ENCODE data around the gene GRM7. TPM values are rescaled to one million over a fixed set of nuclear protein-coding genes. Genes with fewer than 3 reads are reported as not detected.

GRM7 gene
- polyA plus RNA-seq, 12 donors, result 0.04 to 0.45 (median 0.19) TPM; not detected in 8

DNA sequence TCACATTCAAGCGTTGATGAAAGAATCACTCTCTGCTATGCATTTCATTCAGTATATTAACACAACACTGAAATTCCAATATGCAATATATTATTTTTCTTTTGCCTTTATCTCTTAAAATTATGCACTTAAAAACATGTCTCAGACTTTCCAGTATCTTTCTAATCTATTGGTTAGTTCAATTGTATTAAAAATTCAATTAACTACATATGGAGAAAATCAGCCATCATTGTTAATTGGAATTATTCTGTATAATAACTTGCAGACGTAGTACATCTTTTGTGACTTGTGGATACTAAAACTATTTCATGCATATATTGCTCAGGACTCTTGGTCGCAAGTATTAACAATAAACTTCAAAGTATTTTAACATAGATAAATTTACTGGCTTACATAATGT, 715.6 kb downstream of the GRM7 start:
- DNase-seq, result no peak

DNA sequence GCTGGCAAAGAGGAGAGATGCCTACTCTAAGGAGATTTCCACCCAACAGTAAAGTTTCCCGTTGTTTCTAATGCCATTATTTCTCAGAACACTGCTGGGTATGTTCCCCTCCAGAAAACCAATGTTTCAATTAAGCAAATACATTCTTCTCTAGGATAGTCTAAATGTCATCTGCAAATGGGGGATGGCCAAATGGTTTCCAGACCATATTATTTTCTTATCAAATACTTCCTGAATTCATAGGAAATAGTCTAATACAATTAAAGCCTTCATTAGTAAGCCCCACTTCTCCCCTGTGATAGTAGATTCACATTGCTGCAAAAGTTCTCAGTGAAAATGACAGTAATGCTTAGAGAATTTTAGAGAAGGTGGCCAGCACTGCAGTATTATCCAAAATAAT, 716.6 kb downstream of the GRM7 start:
- DNase-seq, result no peak

DNA sequence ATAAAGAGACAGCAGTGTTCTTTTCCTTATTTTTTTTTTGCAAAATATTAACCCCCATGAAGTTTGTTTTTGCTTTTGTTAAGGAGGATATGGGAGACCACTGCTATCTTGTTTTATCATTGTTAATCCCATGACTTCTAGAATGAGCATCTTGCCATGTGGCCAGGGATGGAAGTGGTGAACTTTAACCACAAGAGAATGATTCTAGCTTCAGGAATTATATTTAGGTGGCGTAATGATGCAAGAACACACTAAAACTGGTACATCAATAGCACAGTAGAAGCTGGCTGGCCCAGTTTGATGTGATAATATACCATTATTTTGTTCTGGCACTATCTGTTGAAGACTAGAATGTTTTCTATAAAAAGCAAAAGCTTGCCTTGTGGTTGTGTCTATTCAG, 720.9 kb downstream of the GRM7 start:
- DNase-seq, result no peak

DNA sequence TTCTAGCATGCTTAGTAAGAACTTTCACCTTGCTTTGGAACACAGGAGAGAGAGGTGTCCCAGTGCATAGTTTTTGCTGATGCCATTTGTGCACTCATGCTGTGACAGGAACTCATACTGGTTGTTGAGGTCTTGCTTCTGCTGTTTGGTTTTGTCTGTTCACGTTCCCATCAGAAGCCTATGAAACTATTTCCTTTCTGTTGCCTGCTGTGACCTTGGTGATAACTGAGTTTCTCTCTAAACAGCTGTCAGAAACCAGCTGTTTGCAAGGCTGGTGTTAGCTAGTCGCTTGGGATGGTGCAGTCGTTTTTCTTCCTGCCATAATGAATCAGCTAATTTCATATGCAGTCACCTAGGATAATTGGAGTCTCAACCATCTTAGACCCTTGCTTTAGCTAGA, 724.1 kb downstream of the GRM7 start:
- no peak for DNase-seq

DNA sequence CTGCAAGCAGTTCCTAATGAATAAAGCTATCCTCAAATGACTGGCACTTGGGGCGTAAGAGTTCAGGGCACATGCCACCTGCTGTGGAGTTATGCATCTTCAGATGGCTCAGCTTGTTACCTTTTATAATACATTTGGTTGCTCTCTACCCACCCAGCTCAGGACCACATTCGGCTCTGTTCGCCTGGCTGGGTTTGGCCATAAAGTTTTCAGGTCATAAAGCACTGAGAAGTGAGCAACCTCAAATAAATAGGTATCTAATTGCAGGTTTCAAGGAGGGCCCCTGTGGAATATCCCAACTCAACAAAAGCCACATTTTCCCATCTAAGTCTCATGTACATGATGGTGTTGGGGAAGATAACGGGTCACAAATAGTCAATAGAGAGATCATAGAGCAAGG, 727.3 kb downstream of the GRM7 start:
- no peak for DNase-seq

DNA sequence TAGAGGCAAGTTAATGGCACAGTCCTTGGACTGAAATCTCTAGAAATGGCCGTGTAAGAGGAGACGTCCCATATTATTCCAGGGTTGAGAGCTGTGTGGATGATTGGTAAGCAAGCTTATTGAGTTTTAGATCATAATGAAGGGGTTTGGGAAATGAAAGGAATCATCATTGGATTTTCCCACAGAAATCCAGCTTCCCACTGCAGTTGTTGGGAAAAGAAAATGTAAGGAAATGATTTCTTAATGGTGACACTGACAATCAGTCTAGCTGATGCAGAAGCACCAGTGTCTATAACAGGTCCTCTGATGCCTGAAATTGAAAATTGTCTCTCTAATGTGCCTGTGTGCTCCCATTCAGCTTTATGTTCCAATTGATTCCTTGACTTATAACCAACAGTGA, 728.6 kb downstream of the GRM7 start:
- DNase-seq, result no peak

DNA sequence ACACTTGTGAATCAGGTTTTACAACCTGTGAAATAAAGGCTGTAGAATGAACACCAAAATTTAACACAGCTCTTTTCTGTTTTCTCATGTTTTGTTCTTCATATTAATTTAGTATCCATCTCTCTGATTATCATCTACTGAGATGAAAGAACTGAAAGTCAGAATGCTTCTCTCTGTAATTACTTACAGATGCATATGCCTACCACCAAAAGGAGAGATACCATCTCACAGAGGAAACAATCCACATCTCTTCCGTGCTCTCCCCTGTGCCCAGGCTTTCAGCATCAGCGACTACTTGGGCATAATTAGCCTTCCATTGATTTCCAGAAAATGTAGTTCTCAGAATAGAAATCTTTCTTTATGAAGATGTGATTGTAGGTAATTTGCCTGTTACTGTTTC, 741.4 kb downstream of the GRM7 start:
- no peak for DNase-seq

DNA sequence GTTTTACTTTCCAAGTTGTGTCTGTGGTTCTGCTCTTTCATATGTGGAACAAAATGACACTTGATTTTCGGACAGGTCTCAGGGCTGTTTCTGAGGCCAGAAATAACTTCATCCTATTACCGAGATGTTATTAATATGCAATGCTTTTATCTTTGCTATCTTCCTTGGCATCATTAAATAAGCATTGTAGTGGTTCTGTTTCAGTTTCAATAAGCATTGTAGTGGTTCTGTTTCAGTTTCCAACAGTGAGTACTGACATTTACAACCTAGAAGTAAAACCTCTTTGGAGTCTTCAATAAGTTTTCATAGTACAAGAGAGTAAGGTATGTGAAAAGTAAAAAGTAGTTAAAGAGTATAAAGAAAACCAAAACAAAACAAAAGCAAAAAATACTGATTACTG, 746.2 kb downstream of the GRM7 start:
- no peak for DNase-seq

DNA sequence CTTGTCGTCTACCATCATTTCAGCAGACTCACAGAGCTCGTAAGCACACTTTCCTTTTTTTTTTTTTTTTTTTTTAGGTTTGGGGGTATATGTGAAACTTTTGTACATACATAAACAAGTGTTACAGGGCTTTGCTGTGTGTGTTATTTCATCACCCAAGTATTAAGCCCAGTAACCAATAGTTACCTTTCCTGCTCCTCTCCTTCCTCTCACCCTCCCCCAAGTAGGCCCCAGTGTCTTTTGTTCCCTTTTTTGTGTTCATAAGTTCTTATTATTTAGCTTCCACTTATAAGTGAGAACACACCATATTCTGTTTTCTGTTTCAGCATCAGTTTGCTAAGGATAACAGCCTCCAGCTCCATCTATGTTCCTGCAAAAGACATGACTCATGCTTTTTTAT, 746.8 kb downstream of the GRM7 start:
- no peak for DNase-seq

DNA sequence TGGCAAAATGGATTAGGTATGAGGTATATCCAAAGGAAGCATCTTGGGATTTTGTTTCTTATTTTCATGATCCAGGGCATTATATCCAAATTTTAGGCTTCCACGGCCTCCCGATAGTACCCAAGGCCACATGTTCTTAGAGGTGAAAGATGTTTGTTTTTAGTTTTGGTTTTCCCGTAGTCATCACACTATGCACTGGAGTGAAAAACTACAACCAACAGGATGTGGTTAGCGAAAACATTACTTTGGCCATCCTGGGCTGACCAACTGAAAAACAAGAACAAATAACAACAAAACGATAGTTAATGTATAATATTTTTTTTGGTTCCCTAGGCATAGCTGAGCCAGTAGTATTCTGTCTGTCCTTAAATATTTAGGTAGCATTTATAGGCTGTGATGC, 749.7 kb downstream of the GRM7 start:
- no peak for DNase-seq

DNA sequence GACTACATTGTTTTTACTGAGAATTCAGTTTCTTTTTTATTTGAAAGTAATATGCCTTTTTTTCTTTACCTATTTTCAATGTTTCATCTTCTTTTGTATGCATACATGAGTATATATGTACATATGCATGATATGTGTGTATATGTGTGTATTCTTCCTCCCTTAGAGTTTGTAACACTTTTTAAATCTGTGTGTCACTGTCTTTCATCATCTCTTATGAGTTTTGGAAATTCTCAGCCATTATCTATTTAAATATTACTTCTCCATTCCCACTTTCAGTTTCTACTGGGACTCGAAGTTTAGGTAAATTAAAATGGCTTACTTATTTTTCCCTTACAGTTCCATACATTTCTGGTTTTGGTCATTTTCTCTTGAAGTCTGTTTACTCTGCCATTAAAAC, 754.1 kb downstream of the GRM7 start:
- DNase-seq, result no peak

DNA sequence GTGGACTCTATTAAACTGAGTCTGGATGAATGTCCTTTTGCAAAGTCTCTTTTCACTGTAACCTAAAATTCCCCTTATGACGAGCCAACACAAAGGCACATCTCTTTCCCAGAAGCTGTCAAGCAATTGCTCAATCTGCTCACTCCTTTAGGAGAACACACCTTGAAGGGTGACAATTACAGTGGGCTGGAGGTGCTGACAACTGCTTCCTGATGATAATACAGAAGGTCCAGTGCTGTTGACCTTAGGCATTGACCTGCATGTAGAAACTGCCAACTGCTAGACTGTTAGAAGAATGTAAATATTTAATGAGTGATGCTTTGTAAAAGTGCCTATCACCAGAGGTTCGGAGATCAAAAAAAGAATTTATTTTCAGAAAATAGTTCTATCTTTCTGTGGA, 757.7 kb downstream of the GRM7 start:
- no peak for DNase-seq

DNA sequence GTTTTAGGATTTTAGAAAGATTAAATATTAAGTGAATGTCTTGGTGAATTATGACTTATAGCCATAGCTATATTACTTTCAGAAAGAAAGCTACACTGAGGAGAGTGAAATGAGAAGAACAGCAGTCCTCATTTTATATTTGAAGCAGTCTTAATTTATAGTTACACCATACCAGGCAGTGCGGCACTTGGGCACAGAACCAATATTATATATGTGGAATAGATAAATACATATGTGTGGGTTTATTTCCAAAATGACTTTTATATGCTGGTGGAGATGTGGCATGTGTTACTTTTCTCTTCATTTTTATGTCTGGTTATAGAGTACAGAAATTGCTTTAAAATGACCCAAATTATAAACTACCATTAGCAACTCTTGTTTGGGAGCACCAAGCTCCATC, 759.5 kb downstream of the GRM7 start:
- no peak for DNase-seq

DNA sequence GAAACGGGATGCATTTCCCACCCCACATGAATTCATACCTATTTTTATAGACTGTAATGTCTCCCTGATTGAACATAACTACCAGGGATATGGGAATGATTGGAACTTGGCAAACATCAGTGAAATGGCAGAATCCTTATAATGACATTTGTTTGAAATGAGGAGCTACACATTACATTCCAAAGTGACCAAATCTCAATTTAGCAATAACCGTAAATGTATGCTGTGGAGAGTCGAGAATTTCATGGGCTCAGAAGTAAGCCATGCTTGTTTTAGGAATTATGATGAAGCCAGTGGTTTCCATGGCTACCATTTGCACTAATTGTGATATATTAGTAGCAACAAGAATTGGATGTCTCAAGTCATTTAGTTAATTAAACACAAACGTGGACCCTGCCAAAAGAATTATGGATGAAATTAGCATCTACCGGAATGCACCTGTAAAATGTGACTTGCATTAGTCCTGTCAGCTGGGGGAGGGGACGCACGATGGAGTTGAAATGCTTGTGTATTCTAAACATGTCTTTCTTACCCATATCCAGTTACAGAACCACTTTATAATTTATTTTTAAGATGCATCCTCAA, 760.2 kb downstream of the GRM7 start:
- no peak for DNase-seq

DNA sequence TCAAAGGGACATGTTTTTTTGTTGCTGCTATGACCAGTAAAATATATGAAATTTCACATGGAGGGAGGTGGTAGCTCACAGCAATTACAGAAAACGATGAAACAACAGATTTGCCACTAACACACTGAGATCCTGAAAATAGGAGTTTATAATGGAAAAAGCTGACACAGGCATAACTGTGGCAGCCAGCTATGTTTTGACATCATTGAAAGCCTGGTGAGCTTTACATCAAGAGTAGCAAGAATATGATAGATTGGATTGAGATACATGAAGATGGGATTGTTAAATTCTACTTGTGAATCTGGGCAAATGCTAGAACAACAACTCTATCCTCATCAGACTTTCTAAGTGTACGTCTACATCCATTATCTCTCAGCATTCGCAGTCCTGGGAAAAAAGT, 760.7 kb downstream of the GRM7 start:
- no peak for DNase-seq

DNA sequence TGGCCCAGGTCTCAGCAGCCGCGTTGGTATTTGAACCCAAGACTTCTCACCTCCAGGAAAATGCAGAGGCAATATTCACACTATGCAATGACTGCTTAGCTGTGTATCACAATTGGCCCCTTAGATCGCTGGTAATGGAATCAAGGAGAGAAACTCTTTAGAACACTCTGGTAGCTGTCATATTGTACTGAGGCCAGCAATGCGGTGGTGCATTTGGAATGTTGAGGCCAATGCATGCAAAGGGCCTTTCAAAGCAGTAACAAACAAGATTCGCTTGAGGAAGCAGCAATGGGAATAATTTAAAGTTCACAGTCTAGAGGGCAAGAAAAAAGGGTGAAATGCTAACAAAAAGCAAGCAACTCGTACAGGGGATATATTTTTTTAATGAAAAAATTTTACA, 764.1 kb downstream of the GRM7 start:
- no peak for DNase-seq

DNA sequence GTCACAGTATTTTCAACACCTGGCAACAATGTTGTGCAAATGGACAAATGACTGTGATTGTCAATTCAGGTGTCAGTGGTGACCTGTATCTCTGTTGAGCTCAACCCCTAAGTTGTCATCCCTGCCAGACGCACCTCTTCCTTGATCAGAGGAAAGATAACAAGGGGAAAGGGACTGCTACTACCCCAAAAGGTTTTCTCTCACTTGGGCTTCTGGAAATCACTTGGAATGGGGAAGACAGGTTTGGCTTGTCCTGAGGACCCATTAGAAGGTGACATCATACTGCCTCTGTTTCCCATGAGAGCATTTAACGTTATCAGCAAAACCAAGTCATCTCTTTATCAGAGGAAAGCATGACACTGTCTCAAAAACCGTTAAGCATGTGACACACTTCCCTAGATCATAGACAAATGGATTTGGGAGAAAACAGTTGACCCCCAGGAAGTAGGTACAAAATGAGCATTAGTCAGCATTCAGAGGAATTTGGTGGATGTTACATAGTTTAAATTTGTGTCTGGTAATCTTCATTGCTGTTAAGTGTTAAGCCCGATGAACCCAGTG, 769.5 kb downstream of the GRM7 start:
- no peak for DNase-seq

DNA sequence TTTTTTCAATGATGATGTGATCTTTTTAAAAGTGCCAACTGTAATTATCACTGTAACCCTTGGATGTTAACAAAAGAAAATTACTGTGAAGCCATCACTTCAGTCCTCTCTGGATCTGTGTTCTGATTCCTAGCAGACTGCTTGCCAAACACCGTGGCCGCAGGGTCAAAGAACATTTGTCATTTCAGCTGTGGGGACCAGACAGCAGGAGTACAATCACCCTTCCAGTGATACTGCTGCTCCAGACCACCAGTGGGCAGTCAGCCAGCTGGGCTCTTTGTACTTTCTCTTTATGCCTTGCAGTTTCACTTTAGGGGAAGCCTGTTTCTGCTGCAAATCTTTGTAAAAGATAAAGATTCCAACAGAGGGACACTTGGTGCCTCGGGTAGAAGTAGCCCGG, 770.0 kb downstream of the GRM7 start:
- DNase-seq, result peak; percentile 9

DNA sequence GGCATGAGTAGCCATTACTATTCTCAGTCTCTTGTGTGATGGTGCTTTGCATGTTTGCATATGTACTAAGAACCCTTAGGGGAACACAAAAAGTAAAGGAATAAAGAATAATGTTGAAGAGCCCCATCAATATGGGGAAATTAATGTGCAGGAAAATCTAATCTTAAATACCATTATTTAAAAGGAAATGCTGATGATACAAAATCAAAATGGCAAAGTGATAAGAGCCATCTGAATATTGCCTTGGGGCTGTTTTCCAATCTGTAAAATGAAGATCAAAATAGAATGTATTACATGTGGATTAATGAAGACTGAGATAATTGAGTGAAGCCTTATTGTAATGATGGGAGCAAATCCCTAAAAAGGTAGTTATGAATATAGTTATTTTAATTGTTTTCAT, 771.4 kb downstream of the GRM7 start:
- DNase-seq, result no peak

DNA sequence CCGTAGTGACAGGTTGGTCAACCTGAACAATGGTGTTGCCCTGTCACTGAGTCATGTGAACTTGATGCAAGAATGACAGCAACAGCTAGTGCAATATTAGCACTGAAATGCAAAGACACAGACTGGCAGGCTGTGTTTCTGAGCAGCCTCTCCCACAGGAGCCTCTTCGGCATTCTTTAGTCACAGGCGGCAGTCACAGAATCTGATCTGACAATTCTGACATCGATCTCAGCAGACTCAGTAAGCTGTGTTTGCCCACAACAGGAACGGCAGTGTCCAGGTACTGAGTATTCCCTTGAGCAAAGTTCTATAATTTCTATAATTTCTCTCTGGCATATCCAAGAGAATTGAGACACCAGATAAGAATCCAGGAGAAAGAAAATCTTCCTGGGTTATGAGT, 776.8 kb downstream of the GRM7 start:
- DNase-seq, result no peak

DNA sequence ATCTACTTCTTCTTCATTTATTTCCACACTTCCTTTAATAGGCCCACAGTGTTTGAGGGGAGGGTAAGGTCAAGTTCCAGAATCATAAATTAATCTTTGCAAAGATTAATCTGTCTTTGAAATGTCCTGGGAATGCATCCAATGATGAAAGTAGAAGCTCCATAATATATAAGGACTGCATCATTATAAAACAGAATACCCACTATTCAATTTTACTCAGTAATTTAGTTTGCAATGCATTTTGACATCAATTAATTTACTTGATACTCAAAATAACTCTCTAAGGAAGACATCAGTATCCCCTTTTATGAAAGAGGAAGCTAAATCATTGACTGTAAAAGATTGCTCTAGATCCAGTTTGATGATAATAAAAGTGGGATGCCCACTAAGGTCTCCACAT, 777.2 kb downstream of the GRM7 start:
- no peak for DNase-seq

DNA sequence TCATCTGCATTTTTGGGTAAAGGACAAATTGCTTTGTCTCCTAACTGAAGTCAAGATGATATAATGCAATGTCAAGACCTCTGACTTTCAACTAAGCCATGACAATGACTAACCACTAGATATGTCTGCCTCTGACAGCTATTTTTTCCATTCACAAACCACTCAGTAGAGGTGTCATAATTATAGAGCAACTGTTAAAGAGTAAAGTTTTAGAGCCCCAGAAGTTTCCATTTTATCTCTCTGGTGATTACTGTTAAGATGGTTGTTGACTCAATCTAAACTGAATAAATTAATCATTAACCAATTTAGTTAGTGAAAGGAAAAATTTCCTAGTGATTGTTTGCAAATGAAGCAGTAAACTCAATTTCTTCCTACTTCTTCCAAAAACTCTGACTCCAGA, 779.9 kb downstream of the GRM7 start:
- DNase-seq, result no peak

DNA sequence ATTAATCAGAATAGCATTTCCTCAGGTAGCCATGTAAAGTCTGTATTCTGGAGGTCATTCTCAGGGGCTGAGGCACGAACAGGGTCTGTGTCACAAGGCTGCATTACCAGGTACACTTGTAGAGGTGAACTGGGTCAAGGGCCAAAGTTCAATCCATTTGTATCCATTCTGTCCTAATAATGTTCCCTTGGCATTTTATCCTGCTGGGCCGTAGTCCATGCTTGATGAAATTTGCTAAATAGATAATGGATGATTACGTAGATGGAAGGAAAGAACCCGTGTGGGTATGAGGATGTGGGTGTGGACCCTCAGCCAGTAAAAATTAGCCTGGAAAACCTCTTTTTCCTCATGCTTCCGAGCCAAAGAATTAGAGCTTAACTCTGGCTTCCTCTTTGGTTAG, 785.9 kb downstream of the GRM7 start:
- DNase-seq, result no peak

DNA sequence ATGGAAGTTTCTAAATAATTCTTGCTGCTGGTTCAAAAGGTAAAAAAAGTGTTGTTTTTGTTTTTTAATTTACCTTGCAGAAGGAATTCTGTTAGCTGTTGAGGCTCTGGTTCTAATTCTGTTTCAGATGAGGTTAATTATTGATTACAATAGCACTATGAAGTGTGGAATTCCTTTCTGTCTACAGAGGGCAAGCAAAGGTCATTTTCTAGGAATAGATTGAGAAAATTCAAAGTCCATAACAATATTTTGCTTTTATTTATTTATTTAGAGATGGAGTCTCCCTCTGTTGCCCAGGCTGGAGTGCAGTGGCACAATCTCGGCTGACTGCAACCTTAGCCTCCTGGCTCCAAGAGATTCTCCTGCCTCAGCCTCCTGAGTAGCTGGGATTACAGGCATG, 789.6 kb downstream of the GRM7 start:
- DNase-seq, result no peak

DNA sequence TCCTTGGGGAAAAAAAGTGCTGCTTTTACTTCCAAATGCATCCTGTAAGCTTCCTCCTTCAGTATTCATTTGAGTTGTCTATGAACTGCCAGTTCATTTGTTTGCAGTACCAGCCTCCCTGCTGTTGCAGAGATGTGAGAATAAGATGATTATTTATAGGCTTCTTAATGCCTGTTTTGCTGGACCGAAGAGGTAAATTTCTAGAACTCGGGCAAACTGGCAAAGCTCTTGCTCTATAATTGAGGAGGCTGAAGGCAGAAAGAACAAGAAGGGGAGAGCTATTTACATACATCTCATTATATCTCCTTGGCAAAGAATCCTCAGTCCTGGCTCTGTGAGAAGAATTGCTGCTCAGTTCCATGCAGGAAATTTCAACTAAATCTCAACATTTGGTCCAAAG, 790.4 kb downstream of the GRM7 start:
- DNase-seq, result no peak

Data from muscle of arm (tissue), 12 donors.